ENCODE results near the gene BRF1. TPM values are rescaled to one million over a fixed set of nuclear protein-coding genes. Genes with fewer than 3 reads are reported as not detected.

The BRF1 gene
- polyA plus RNA-seq, 4 donors, result 18.4 to 28.0 (median 20.2) TPM

- H3K27me3 ChIP-seq (ENCODE audit: control insufficient read depth in 3 of 3, insufficient read depth in 3 of 3, low read length in 3 of 3), result peaks cover 4 to 46% (median 11%) of the 10 kb centered on the region in 3 donors
- H3K36me3 ChIP-seq (ENCODE audit: control insufficient read depth in 3 of 3, insufficient read depth in 2 of 3, low read depth in 1 of 3, low read length in 3 of 3), result no peaks in the 10 kb centered on the region
- H3K4me1 ChIP-seq (ENCODE audit: control insufficient read depth in 3 of 3, insufficient read depth in 2 of 3, low read depth in 1 of 3, low read length in 2 of 3), result peaks cover 0 to 2% (median 0%) of the 10 kb centered on the region in 3 donors
- no peaks in the 10 kb centered on the region for H3K9me3 ChIP-seq (ENCODE audit: control insufficient read depth in 2 of 2, insufficient read depth in 1 of 2, low read depth in 1 of 2, low read length in 1 of 2)
- H3K27ac ChIP-seq (ENCODE audit: low read depth in 1 of 3, low read length in 2 of 3), result no peak overlapping the region
- FAIRE-seq (no peak), DNase-seq (peak; percentile 59 to 80)
- 2 to 6% (median 5%) methylated on average over 18 of the region's 18 CpGs for WGBS, 3 donors
- H3K4me3 ChIP-seq (ENCODE audit: low read depth in 1 of 3, low read length in 3 of 3), result no peak overlapping the region
These were observed 97.7 kb downstream of the BRF1 start for GRCh38 chr14:105203057-105203531.

- Histone ChIP-seq H3K27ac (ENCODE audit: low read depth in 1 of 3, low read length in 2 of 3) (peak overlapping the region in 1 of 3 donors; percentile 26), H3K4me1 (ENCODE audit: control insufficient read depth in 3 of 3, insufficient read depth in 2 of 3, low read depth in 1 of 3, low read length in 2 of 3) (peaks cover 0 to 2% (median 0%) of the 10 kb centered on the region in 3 donors), H3K4me3 (ENCODE audit: low read depth in 1 of 3, low read length in 3 of 3) (no peak overlapping the region), H3K36me3 (ENCODE audit: control insufficient read depth in 3 of 3, insufficient read depth in 2 of 3, low read depth in 1 of 3, low read length in 3 of 3) (no peaks in the 10 kb centered on the region), H3K9me3 (ENCODE audit: control insufficient read depth in 2 of 2, insufficient read depth in 1 of 2, low read depth in 1 of 2, low read length in 1 of 2) (no peaks in the 10 kb centered on the region), H3K27me3 (ENCODE audit: control insufficient read depth in 3 of 3, insufficient read depth in 3 of 3, low read length in 3 of 3) (peaks cover 7 to 57% (median 13%) of the 10 kb centered on the region in 3 donors)
- WGBS, 3 donors, result 40 to 48% (median 42%) methylated on average over 20 of the region's 20 CpGs
- DNase-seq, result no peak
- no peak for FAIRE-seq
These were observed 98.8 kb downstream of the BRF1 start for GRCh38 chr14:105201925-105202513.

- no peak for FAIRE-seq
- Histone ChIP-seq H3K27ac (ENCODE audit: low read depth in 1 of 3, low read length in 2 of 3) (peak overlapping the region in 1 of 3 donors; percentile 26), H3K4me3 (ENCODE audit: low read depth in 1 of 3, low read length in 3 of 3) (no peak overlapping the region)
These were observed 99.5 kb downstream of the BRF1 start for GRCh38 chr14:105201156-105201924.

GRCh38 chr14:105200641-105201040 is 100.2 kb downstream of the BRF1 start:
- H3K27ac ChIP-seq (ENCODE audit: low read depth in 1 of 3, low read length in 2 of 3), result no peak overlapping the region
- 77 to 85% (median 82%) methylated on average over 16 of the region's 16 CpGs for WGBS, 3 donors
- no peak for FAIRE-seq
- H3K36me3 ChIP-seq (ENCODE audit: control insufficient read depth in 3 of 3, insufficient read depth in 2 of 3, low read depth in 1 of 3, low read length in 3 of 3), result no peaks in the 10 kb centered on the region
- no peaks in the 10 kb centered on the region for H3K9me3 ChIP-seq (ENCODE audit: control insufficient read depth in 2 of 2, insufficient read depth in 1 of 2, low read depth in 1 of 2, low read length in 1 of 2)
- peaks cover 2% of the 10 kb centered on the region in 3 donors for H3K4me1 ChIP-seq (ENCODE audit: control insufficient read depth in 3 of 3, insufficient read depth in 2 of 3, low read depth in 1 of 3, low read length in 2 of 3)
- peaks cover 12 to 70% (median 20%) of the 10 kb centered on the region in 3 donors for H3K27me3 ChIP-seq (ENCODE audit: control insufficient read depth in 3 of 3, insufficient read depth in 3 of 3, low read length in 3 of 3)
- no peak overlapping the region for H3K4me3 ChIP-seq (ENCODE audit: low read depth in 1 of 3, low read length in 3 of 3)
- DNase-seq, result no peak

More at GRCh38 chr14:105201156-105201924, 99.5 kb downstream of the BRF1 start:
- 39 to 50% (median 42%) methylated on average over 28 of the region's 28 CpGs for WGBS, 3 donors
- H3K4me1 ChIP-seq (ENCODE audit: control insufficient read depth in 3 of 3, insufficient read depth in 2 of 3, low read depth in 1 of 3, low read length in 2 of 3), result peaks cover 0 to 2% (median 1%) of the 10 kb centered on the region in 3 donors
- no peaks in the 10 kb centered on the region for H3K9me3 ChIP-seq (ENCODE audit: control insufficient read depth in 2 of 2, insufficient read depth in 1 of 2, low read depth in 1 of 2, low read length in 1 of 2)
- peaks cover 7 to 63% (median 13%) of the 10 kb centered on the region in 3 donors for H3K27me3 ChIP-seq (ENCODE audit: control insufficient read depth in 3 of 3, insufficient read depth in 3 of 3, low read length in 3 of 3)
- H3K36me3 ChIP-seq (ENCODE audit: control insufficient read depth in 3 of 3, insufficient read depth in 2 of 3, low read depth in 1 of 3, low read length in 3 of 3), result no peaks in the 10 kb centered on the region
- DNase-seq, result no peak

GRCh38 chr14:105200074-105200473 is 100.7 kb downstream of the BRF1 start:
- Histone ChIP-seq H3K27ac (ENCODE audit: low read depth in 1 of 3, low read length in 2 of 3) (no peak overlapping the region), H3K27me3 (ENCODE audit: control insufficient read depth in 3 of 3, insufficient read depth in 3 of 3, low read length in 3 of 3) (peaks cover 12 to 76% (median 20%) of the 10 kb centered on the region in 3 donors), H3K4me3 (ENCODE audit: low read depth in 1 of 3, low read length in 3 of 3) (no peak overlapping the region), H3K36me3 (ENCODE audit: control insufficient read depth in 3 of 3, insufficient read depth in 2 of 3, low read depth in 1 of 3, low read length in 3 of 3) (no peaks in the 10 kb centered on the region), H3K4me1 (ENCODE audit: control insufficient read depth in 3 of 3, insufficient read depth in 2 of 3, low read depth in 1 of 3, low read length in 2 of 3) (peaks cover 0 to 5% (median 2%) of the 10 kb centered on the region in 3 donors), H3K9me3 (ENCODE audit: control insufficient read depth in 2 of 2, insufficient read depth in 1 of 2, low read depth in 1 of 2, low read length in 1 of 2) (no peaks in the 10 kb centered on the region)
- WGBS, 3 donors, result 71 to 79% (median 76%) methylated on average over 7 to 10 of the region's 10 CpGs
- FAIRE-seq (no peak), DNase-seq (no peak)

GRCh38 chr14:105199093-105199492 is 101.7 kb downstream of the BRF1 start:
- WGBS, 3 donors, result 47 to 69% (median 61%) methylated on average over 18 of the region's 18 CpGs
- DNase-seq (no peak), FAIRE-seq (no peak)
- peaks cover 12 to 86% (median 22%) of the 10 kb centered on the region in 3 donors for H3K27me3 ChIP-seq (ENCODE audit: control insufficient read depth in 3 of 3, insufficient read depth in 3 of 3, low read length in 3 of 3)
- no peaks in the 10 kb centered on the region for H3K36me3 ChIP-seq (ENCODE audit: control insufficient read depth in 3 of 3, insufficient read depth in 2 of 3, low read depth in 1 of 3, low read length in 3 of 3)
- peak overlapping the region in 1 of 3 donors; percentile 1 for H3K27ac ChIP-seq (ENCODE audit: low read depth in 1 of 3, low read length in 2 of 3)
- no peaks in the 10 kb centered on the region for H3K9me3 ChIP-seq (ENCODE audit: control insufficient read depth in 2 of 2, insufficient read depth in 1 of 2, low read depth in 1 of 2, low read length in 1 of 2)
- no peak overlapping the region for H3K4me3 ChIP-seq (ENCODE audit: low read depth in 1 of 3, low read length in 3 of 3)
- peaks cover 0 to 5% (median 2%) of the 10 kb centered on the region in 3 donors for H3K4me1 ChIP-seq (ENCODE audit: control insufficient read depth in 3 of 3, insufficient read depth in 2 of 3, low read depth in 1 of 3, low read length in 2 of 3)

- no peak overlapping the region for H3K4me3 ChIP-seq (ENCODE audit: low read depth in 1 of 3, low read length in 3 of 3)
- peaks cover 12 to 89% (median 22%) of the 10 kb centered on the region in 3 donors for H3K27me3 ChIP-seq (ENCODE audit: control insufficient read depth in 3 of 3, insufficient read depth in 3 of 3, low read length in 3 of 3)
- FAIRE-seq (no peak), DNase-seq (no peak)
- H3K9me3 ChIP-seq (ENCODE audit: control insufficient read depth in 2 of 2, insufficient read depth in 1 of 2, low read depth in 1 of 2, low read length in 1 of 2), result no peaks in the 10 kb centered on the region
- WGBS, 3 donors, result 68 to 80% (median 77%) methylated on average over 4 of the region's 4 CpGs
- peak overlapping the region in 1 of 3 donors; percentile 1 for H3K27ac ChIP-seq (ENCODE audit: low read depth in 1 of 3, low read length in 2 of 3)
- H3K4me1 ChIP-seq (ENCODE audit: control insufficient read depth in 3 of 3, insufficient read depth in 2 of 3, low read depth in 1 of 3, low read length in 2 of 3), result peaks cover 0 to 6% (median 2%) of the 10 kb centered on the region in 3 donors
- H3K36me3 ChIP-seq (ENCODE audit: control insufficient read depth in 3 of 3, insufficient read depth in 2 of 3, low read depth in 1 of 3, low read length in 3 of 3), result no peaks in the 10 kb centered on the region
These were observed 102.2 kb downstream of the BRF1 start for GRCh38 chr14:105198588-105198987.

- FAIRE-seq, result no peak
These were observed 103.6 kb downstream of the BRF1 start for GRCh38 chr14:105197211-105197641.

More at GRCh38 chr14:105197211-105197641, 103.6 kb downstream of the BRF1 start:
- 8 to 11% (median 10%) methylated on average over 14 to 15 of the region's 15 CpGs for WGBS, 3 donors
- no peaks in the 10 kb centered on the region for H3K36me3 ChIP-seq (ENCODE audit: control insufficient read depth in 3 of 3, insufficient read depth in 2 of 3, low read depth in 1 of 3, low read length in 3 of 3)
- DNase-seq, result no peak
- H3K4me3 ChIP-seq (ENCODE audit: low read depth in 1 of 3, low read length in 3 of 3), result no peak overlapping the region
- H3K27ac ChIP-seq (ENCODE audit: low read depth in 1 of 3, low read length in 2 of 3), result peak overlapping the region in 1 of 3 donors; percentile 28
- H3K9me3 ChIP-seq (ENCODE audit: control insufficient read depth in 2 of 2, insufficient read depth in 1 of 2, low read depth in 1 of 2, low read length in 1 of 2), result no peaks in the 10 kb centered on the region
- H3K4me1 ChIP-seq (ENCODE audit: control insufficient read depth in 3 of 3, insufficient read depth in 2 of 3, low read depth in 1 of 3, low read length in 2 of 3), result peaks cover 0 to 9% (median 2%) of the 10 kb centered on the region in 3 donors
- peaks cover 12 to 84% (median 22%) of the 10 kb centered on the region in 3 donors for H3K27me3 ChIP-seq (ENCODE audit: control insufficient read depth in 3 of 3, insufficient read depth in 3 of 3, low read length in 3 of 3)

Measured in small intestine (tissue), 7 donors.